ENCODE data around the gene JAZF1.

DNA sequence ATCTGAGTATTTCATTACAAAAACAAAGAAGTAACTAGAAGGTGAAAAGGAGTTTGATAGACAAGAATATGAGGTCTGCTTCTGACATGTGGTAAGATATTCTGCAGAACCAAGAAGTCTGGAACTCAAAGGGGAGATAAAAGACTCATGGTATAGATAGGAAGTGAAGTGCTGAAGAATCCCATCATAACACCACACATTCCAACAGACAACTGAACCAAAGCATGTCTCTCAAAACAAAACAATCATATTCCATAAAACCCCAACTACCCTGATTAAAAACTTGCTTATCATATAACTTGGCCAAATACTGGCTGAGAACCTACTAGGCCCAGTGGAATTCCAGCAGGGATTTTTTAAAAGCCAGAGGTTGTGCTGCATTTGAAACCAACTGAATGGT, 178.7 kb downstream of the JAZF1 start:
- TF ChIP-seq EZH2phosphoT487 (IDR thresholded peaks at IDR 0.05; ENCODE audit: insufficient read depth, low read depth) (no peak), EZH2 (IDR thresholded peaks at IDR 0.05; ENCODE audit: insufficient read depth, poor library complexity, severe bottlenecking) (no peak)

All from GM23248 (cell line).